Parathyroid adenoma (tissue), 2 donors: ENCODE data around the gene PSMA2.

Source experiments
- H2AFZ ChIP-seq: fragments of 300-600 bp; sonication (generic); one replicate; pipeline ENCODE4 v1.7.0; 2017; ENCODE audit warnings: antibody characterized with exemption, mild to moderate bottlenecking
- H3K27ac ChIP-seq: fragments of 300-600 bp; sonication (generic); one replicate; pipeline ENCODE4 v1.7.0; 2017
- H3K27me3 ChIP-seq: fragments of 300-600 bp; sonication (generic); one replicate; pipeline ENCODE4 v1.7.0; 2017; ENCODE audit warnings: low read length; ENCODE audit not compliant: control insufficient read depth, insufficient read depth
- H3K36me3 ChIP-seq: fragments of 300-600 bp; sonication (generic); one replicate; pipeline ENCODE4 v1.7.0; 2017; ENCODE audit warnings: low read length; ENCODE audit not compliant: control insufficient read depth, insufficient read depth
- H3K4me1 ChIP-seq: fragments of 300-600 bp; sonication (generic); one replicate; pipeline ENCODE4 v1.7.0; 2017; ENCODE audit warnings: control low read depth
- H3K4me2 ChIP-seq: fragments of 300-600 bp; sonication (generic); one replicate; pipeline ENCODE4 v1.7.0; 2017; ENCODE audit warnings: low read length
- H3K4me3 ChIP-seq: fragments of 300-600 bp; sonication (generic); one replicate; pipeline ENCODE4 v1.7.0; 2017; ENCODE audit warnings: low read depth, low read length
- H3K79me2 ChIP-seq: fragments of 300-600 bp; sonication (generic); one replicate; pipeline ENCODE4 v1.7.0; 2017; ENCODE audit warnings: control low read depth
- H3K9ac ChIP-seq: fragments of 300-600 bp; sonication (generic); one replicate; pipeline ENCODE4 v1.7.0; 2017; ENCODE audit warnings: mild to moderate bottlenecking
- H3K9me3 ChIP-seq: fragments of 300-600 bp; sonication (generic); one replicate; pipeline ENCODE4 v1.7.0; 2017; ENCODE audit warnings: low read length; ENCODE audit not compliant: control insufficient read depth
- TF ChIP-seq, protein P1 (sequence below): fragments of 300-600 bp; sonication (generic); IDR thresholded peaks from one replicate; pipeline ENCODE4 v1.7.0; 2017; ENCODE audit warnings: antibody characterized with exemption, mild to moderate bottlenecking
- donor health status: primary hyperparathyroidism.

The PSMA2 gene

DNA sequence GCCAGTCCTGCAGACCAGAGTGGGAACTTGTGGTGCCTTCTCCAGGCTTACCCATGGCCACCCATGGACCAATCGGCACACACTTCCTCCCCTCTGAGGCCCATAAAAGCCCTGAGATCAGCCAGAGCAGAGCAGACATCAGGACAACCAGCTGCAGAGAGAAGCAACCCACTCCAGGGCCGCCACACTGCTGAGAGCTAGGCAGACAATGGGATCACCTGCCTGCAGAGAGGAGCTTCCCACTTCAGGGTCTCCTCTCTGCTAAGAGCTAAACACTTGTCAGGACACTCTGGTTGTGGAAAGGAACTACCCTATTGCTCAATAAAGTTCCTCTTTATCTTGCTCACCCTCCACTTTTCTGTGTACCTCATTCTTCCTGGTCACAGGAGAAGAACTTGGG lies 54.1 kb downstream of the PSMA2 start:
- Histone ChIP-seq H3K79me2 (no peaks in the 10 kb centered on the region), H3K9me3 (no peaks in the 10 kb centered on the region), H2AFZ (no peak overlapping the region), H3K27me3 (no peaks in the 10 kb centered on the region), H3K4me3 (no peak overlapping the region), H3K9ac (no peak overlapping the region), H3K36me3 (no peaks in the 10 kb centered on the region), H3K4me2 (no peak overlapping the region), H3K4me1 (no peaks in the 10 kb centered on the region), H3K27ac (no peak overlapping the region)
- TF ChIP-seq, protein P1, sequence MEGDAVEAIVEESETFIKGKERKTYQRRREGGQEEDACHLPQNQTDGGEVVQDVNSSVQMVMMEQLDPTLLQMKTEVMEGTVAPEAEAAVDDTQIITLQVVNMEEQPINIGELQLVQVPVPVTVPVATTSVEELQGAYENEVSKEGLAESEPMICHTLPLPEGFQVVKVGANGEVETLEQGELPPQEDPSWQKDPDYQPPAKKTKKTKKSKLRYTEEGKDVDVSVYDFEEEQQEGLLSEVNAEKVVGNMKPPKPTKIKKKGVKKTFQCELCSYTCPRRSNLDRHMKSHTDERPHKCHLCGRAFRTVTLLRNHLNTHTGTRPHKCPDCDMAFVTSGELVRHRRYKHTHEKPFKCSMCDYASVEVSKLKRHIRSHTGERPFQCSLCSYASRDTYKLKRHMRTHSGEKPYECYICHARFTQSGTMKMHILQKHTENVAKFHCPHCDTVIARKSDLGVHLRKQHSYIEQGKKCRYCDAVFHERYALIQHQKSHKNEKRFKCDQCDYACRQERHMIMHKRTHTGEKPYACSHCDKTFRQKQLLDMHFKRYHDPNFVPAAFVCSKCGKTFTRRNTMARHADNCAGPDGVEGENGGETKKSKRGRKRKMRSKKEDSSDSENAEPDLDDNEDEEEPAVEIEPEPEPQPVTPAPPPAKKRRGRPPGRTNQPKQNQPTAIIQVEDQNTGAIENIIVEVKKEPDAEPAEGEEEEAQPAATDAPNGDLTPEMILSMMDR, result no peak

DNA sequence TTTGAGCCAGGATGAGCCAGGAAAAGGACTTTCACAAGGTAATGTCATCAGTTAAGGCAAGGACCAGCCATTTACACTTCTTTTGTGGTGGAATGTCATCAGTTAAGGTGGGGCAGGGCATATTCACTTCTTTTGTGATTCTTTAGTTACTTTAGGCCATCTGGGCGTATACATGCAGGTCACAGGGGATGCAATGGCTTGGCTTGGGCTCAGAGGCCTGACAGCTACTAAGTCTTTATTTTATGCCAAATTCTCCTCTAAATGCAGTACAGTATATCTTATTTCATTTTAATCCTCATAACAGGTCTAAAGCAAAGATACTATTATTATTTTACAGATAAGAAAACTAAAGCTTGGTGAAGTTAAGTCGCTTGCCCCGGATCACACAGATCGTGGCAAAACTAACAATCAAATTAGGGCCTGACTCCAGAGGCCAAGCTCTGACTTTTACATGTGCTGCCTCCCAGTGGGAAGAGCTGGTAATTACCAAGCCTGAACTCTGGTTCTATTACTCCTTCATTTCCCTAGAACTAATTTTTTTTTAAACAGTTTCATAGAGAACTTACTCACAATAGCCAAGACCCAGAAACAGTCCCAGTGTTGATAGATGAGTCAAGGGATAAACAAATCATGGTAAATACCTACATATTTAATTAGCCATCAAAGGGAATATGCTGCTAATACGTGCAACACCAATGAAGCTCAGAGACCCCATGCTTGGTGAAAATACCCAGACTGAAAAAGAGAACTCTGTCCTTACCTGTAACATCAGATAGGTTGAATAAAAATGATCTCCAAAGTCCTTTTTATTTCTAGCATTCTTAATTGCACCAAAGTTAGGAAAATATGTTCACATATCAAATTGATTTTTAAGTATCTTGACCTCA lies 55.5 kb downstream of the PSMA2 start:
- Histone ChIP-seq H3K27ac (no peak overlapping the region), H3K27me3 (no peaks in the 10 kb centered on the region), H3K9me3 (no peaks in the 10 kb centered on the region), H3K79me2 (no peaks in the 10 kb centered on the region), H3K4me2 (no peak overlapping the region), H3K36me3 (no peaks in the 10 kb centered on the region), H3K9ac (no peak overlapping the region), H3K4me1 (no peaks in the 10 kb centered on the region), H2AFZ (no peak overlapping the region), H3K4me3 (no peak overlapping the region)
- TF ChIP-seq, protein P1, result peak; percentile 76

DNA sequence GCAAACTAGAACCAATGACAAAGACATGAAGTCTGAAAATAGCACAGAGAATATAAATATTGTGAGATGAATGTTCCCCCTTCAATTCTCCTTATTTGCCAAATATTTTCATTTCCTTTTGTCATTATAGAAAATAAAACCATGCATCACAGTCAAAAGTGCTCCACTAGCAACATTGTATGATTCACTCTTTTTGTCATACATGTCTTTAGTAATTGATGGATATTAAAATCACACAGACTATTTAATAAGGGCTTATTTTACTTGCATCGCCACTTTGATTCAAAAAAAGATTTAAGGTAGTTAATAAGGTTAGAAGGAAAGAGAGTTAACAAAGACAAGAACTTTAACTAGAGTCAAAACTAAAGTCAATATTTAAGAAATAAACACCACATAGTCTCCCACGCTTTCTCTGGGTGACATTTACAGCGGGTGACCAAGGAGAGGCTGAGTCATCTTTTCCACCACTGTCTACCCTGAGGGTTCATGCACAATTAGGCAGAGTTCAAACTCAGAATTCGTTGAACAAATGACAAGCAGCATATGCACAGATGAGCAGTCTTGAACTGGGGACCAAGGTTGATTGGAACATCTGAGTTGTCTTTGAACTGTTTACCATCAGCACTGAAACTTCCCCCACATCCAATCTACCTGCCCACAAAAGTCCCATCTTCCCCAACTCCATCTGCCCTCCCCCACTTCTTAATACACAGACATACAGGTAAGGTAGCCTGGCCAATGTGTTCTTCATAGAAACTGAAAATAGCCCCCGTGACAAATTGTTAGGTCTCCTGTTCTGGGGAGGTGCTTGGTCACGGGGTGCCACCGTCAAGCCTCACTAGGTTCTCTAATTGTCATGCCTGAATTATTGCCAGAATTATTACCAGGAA lies 62.6 kb downstream of the PSMA2 start:
- no peaks in the 10 kb centered on the region for H3K27me3 ChIP-seq
- H3K4me3 ChIP-seq, result no peak overlapping the region
- TF ChIP-seq, protein P1, result no peak
- H3K79me2 ChIP-seq, result no peaks in the 10 kb centered on the region
- H2AFZ ChIP-seq, result no peak overlapping the region
- no peaks in the 10 kb centered on the region for H3K36me3 ChIP-seq
- no peak overlapping the region for H3K4me2 ChIP-seq
- no peak overlapping the region for H3K27ac ChIP-seq
- H3K9ac ChIP-seq, result no peak overlapping the region
- H3K9me3 ChIP-seq, result no peaks in the 10 kb centered on the region
- H3K4me1 ChIP-seq, result no peaks in the 10 kb centered on the region

DNA sequence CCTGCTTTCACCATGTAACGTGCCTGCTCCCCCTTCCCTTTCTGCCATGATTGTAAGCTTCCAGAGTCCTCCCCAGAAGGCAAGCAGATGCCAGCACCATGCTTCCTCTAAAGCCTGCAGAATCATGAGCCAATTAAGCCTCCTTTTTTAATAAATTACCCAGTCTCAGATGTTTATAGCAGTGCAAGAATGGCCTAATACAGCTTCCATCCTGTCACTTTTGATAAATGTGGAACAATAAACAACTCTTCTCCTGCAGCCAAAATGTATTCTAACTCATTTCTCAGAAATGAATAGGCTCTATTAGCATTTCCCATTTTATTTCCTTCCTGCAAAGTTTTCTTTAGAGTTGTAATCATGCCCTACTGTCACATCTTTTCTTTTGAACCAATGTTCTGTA lies 63.5 kb downstream of the PSMA2 start:
- Histone ChIP-seq H3K9me3 (no peaks in the 10 kb centered on the region), H3K9ac (no peak overlapping the region), H3K27ac (no peak overlapping the region), H3K4me3 (no peak overlapping the region), H3K79me2 (no peaks in the 10 kb centered on the region), H3K36me3 (no peaks in the 10 kb centered on the region), H3K4me1 (no peaks in the 10 kb centered on the region), H3K27me3 (no peaks in the 10 kb centered on the region), H3K4me2 (no peak overlapping the region), H2AFZ (no peak overlapping the region)
- TF ChIP-seq, protein P1, result no peak
